PC-3 (cell line): ENCODE results near the gene PRIMA1. TPM values are rescaled to one million over a fixed set of nuclear protein-coding genes. Genes with fewer than 3 reads are reported as not detected.

Experiments
- ATAC-seq: fragments of 200-7000 bp; cut with Tn5 transposase; 2 replicates; pipeline ENCODE4 v1.9.1; 2020; ENCODE audit warnings: mild to moderate bottlenecking, moderate library complexity
- BruUV-seq: library from RNA; stranded (reverse); fragments of 400-500 nt; replicated peaks from 2 replicates; lab custom pipeline; 2021; lab: Mats Ljungman, UMichigan
- CTCF ChIA-PET: fragments of 300-600 bp; sonication (Branson Sonifier 250); formaldehyde crosslinking; loops from one replicate; lab custom pipeline; 2022; ENCODE audit warnings: antibody characterized with exemption; lab: Charles Lee
- POLR2A ChIA-PET: fragments of 300-600 bp; sonication (Branson Sonifier 250); formaldehyde crosslinking; loops from one replicate; lab custom pipeline; 2022; ENCODE audit warnings: antibody characterized with exemption; ENCODE audit not compliant: unreplicated experiment; lab: Charles Lee
- DNase-seq: peaks from one replicate; pipeline ENCODE4 v3.0.0-alpha.2; 2015
- H2AFZ ChIP-seq: fragments of 300-600 bp; sonication (generic); 2 replicates; pipeline ENCODE4 v1.6.0; 2016; ENCODE audit warnings: antibody characterized with exemption, low read length
- H3F3A ChIP-seq: fragments of 300-600 bp; sonication (generic); one replicate; pipeline ENCODE4 v1.6.0; 2017; ENCODE audit warnings: antibody characterized with exemption, low read length, control low read depth, mild to moderate bottlenecking; ENCODE audit not compliant: unreplicated experiment
- H3K27ac ChIP-seq: fragments of 300-600 bp; sonication (generic); 2 replicates; pipeline ENCODE4 v1.5.1; 2016; ENCODE audit warnings: mild to moderate bottlenecking, low read length
- H3K27me3 ChIP-seq: fragments of 300-600 bp; sonication (generic); 2 replicates; pipeline ENCODE4 v1.6.1; 2016; ENCODE audit warnings: low read length, mixed read lengths
- H3K36me3 ChIP-seq: fragments of 300-600 bp; sonication (generic); 2 replicates; pipeline ENCODE4 v1.6.1; 2016; ENCODE audit warnings: low read depth, mixed run types, low read length, mixed read lengths
- H3K4me1 ChIP-seq: fragments of 300-600 bp; sonication (generic); 2 replicates; pipeline ENCODE4 v1.5.1; 2016; ENCODE audit warnings: low read length; ENCODE audit not compliant: insufficient read depth
- H3K4me2 ChIP-seq: fragments of 300-600 bp; sonication (generic); 2 replicates; pipeline ENCODE4 v1.6.0; 2016; ENCODE audit warnings: low read length
- H3K4me3 ChIP-seq: fragments of 300-600 bp; sonication (generic); 2 replicates; pipeline ENCODE4 v1.5.1; 2016; ENCODE audit warnings: mild to moderate bottlenecking, low read length, mixed read lengths
- H3K79me2 ChIP-seq: fragments of 300-600 bp; sonication (generic); 2 replicates; pipeline ENCODE4 v1.6.1; 2017; ENCODE audit warnings: low read length, mixed read lengths
- H3K9ac ChIP-seq: fragments of 300-600 bp; sonication (generic); 2 replicates; pipeline ENCODE4 v1.6.0; 2016; ENCODE audit warnings: mild to moderate bottlenecking, low read length
- H3K9me2 ChIP-seq: fragments of 300-600 bp; sonication (generic); replicated peaks from 2 replicates; pipeline ENCODE4 v1.6.1; 2016; ENCODE audit warnings: mixed run types, low read length, mixed read lengths
- H3K9me3 ChIP-seq: fragments of 300-600 bp; sonication (generic); 2 replicates; pipeline ENCODE4 v1.6.1; 2016; ENCODE audit warnings: low read length, mixed read lengths
- H4K20me1 ChIP-seq: fragments of 300-600 bp; sonication (generic); 2 replicates; pipeline ENCODE4 v1.6.1; 2016; ENCODE audit warnings: low read length, mixed read lengths
- EZH2 ChIP-seq: fragments of 300-600 bp; sonication (generic); IDR thresholded peaks from one replicate; pipeline ENCODE4 v1.6.1; 2017; ENCODE audit warnings: antibody characterized with exemption, mild to moderate bottlenecking, low read length; ENCODE audit not compliant: unreplicated experiment
- EZH2phosphoT487 ChIP-seq: fragments of 300-600 bp; sonication (generic); IDR thresholded peaks from 2 replicates; pipeline ENCODE4 v1.6.1; 2018; ENCODE audit warnings: mild to moderate bottlenecking, antibody characterized with exemption, low read length, borderline replicate concordance
- intact Hi-C: fragments of 100-400 bp; cut with micrococcal nuclease; formaldehyde crosslinking; loops from 2 replicates; pipeline ENCODE4 v1.9.0; 2023
- total RNA-seq: library from RNA; depleted of rRNA; stranded (reverse); fragments of >200 nt; gene quantifications from 2 replicates; pipeline ENCODE4 v1.2.3, GENCODE V29; 2014
- TF ChIP-seq, protein P1 (sequence below): fragments of 300-600 bp; sonication (generic); conservative IDR thresholded peaks from 2 replicates; pipeline ENCODE4 v1.5.1; 2017; ENCODE audit warnings: antibody characterized with exemption, low read depth, mild to moderate bottlenecking, low read length

The PRIMA1 gene
- total RNA-seq, 1 experiment from 2014 or later, result 0.04 TPM

DNA sequence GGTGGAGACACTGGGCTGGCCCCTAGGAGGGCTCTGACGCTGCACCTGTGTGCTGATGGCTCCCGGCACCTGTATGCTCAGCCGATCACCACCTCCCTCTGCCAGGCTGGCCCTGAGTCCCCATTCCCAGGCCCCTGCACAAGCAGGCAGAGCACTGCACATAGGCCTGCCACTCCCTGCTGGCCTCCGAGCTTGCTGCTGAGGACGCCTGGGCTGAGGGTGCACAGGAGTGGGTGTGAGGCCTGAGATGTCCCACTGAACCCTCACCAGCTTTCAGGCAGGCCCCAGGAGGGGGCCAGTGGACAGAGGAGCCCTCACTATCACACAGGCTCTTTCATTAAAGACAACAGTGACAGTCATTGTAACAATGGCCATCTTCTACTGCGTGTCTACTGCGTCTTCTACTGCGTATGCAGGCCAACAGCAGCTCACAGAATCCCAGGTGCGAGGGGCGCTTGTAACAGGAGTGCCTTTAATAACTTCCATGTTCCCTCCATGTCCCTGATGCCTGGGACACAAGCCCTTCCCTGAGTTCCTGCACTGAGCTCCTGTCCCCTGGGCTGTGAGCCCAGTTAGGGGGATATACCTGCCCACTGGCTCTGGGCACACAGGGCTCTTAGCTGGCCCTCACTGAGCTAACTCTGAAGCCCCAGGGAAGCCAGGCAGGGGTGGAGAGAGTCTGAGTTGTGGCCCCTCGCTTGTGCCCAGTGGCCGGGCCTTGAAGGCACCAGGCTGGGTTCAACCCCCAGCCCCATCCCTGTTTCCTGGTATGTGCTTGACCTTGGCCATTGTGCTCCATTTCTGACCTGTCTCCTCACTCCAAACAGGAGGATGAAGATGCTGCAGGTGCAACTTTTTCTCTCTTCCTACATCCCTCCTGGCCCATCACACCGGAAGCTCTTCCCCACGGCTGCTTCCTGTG lies 71.3 kb downstream of the PRIMA1 start:
- DNase-seq (no peak), ATAC-seq (no peak)
- H3K4me2 ChIP-seq, result no peak overlapping the region
- no TSS peak for BruUV-seq
- H3K9me3 ChIP-seq, result no peaks in the 10 kb centered on the region
- H3F3A ChIP-seq, result no peaks in the 10 kb centered on the region
- H3K27me3 ChIP-seq, result peaks cover 24% of the 10 kb centered on the region
- no peaks in the 10 kb centered on the region for H4K20me1 ChIP-seq
- H3K36me3 ChIP-seq, result no peaks in the 10 kb centered on the region
- no peak overlapping the region for H3K27ac ChIP-seq
- H3K9me2 ChIP-seq, result no peaks in the 10 kb centered on the region
- no peak overlapping the region for H3K9ac ChIP-seq
- POLR2A ChIA-PET, result no interaction called here
- H3K4me1 ChIP-seq, result no peaks in the 10 kb centered on the region
- CTCF ChIA-PET, result no interaction called here
- no peak overlapping the region for H3K4me3 ChIP-seq
- H2AFZ ChIP-seq, result no peak overlapping the region
- no peaks in the 10 kb centered on the region for H3K79me2 ChIP-seq
- intact Hi-C loops, result no loop called here
- TF ChIP-seq, protein P1, sequence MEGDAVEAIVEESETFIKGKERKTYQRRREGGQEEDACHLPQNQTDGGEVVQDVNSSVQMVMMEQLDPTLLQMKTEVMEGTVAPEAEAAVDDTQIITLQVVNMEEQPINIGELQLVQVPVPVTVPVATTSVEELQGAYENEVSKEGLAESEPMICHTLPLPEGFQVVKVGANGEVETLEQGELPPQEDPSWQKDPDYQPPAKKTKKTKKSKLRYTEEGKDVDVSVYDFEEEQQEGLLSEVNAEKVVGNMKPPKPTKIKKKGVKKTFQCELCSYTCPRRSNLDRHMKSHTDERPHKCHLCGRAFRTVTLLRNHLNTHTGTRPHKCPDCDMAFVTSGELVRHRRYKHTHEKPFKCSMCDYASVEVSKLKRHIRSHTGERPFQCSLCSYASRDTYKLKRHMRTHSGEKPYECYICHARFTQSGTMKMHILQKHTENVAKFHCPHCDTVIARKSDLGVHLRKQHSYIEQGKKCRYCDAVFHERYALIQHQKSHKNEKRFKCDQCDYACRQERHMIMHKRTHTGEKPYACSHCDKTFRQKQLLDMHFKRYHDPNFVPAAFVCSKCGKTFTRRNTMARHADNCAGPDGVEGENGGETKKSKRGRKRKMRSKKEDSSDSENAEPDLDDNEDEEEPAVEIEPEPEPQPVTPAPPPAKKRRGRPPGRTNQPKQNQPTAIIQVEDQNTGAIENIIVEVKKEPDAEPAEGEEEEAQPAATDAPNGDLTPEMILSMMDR, result no peak
- TF ChIP-seq EZH2 (no peak), EZH2phosphoT487 (no peak)

DNA sequence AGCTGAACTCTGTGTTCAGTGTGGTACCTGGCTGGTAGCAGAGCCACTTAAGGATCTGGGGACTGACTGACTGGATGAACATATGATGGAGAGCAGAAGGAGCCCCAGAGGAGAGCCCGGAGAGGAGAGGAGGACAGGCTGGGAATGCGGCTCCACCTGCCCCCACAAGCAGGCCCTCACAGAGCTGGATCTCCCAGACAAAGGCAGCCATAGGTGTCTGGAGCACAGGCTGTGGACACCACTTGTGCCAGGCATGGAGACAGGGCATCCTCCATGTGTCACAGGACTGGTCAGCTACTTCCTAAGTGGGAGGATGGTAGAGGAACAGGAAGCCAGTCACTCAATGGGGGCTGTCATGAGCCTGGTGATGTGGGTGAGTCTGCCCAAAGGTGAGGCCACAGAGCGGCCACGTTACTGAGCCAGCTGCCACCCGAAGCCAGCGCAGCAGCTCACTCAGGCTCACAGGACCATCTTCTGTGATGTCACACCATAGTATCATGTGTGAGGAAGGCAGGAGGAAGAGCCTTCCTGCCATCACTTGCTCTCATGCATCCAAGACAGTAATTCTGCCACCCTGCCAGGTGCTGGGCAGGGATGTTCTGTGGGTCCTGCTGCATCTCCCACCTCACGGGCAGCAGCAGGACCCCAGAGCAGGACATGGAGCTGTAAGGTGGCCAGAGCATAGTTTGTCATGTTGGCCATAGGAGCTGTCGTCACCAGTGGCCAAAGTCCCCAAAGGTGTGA lies 72.1 kb downstream of the PRIMA1 start:
- no peaks in the 10 kb centered on the region for H3K9me3 ChIP-seq
- ChIA-PET CTCF (no interaction called here), POLR2A (no interaction called here)
- H3K9me2 ChIP-seq, result no peaks in the 10 kb centered on the region
- BruUV-seq, result no TSS peak
- no peak overlapping the region for H3K4me2 ChIP-seq
- H3F3A ChIP-seq, result no peaks in the 10 kb centered on the region
- H3K79me2 ChIP-seq, result no peaks in the 10 kb centered on the region
- no peaks in the 10 kb centered on the region for H3K36me3 ChIP-seq
- ATAC-seq, result no peak
- H3K4me3 ChIP-seq, result no peak overlapping the region
- no peak overlapping the region for H2AFZ ChIP-seq
- H3K27me3 ChIP-seq, result peaks cover 24% of the 10 kb centered on the region
- H4K20me1 ChIP-seq, result no peaks in the 10 kb centered on the region
- TF ChIP-seq EZH2, result no peak
- TF ChIP-seq, protein P1, result no peak
- no peak for TF ChIP-seq EZH2phosphoT487
- H3K4me1 ChIP-seq, result no peaks in the 10 kb centered on the region
- no peak overlapping the region for H3K27ac ChIP-seq
- DNase-seq, result no peak
- intact Hi-C loops, result no loop called here
- no peak overlapping the region for H3K9ac ChIP-seq
